ENCODE data around the gene PTK6.
"Not testable (repeated sequence)": the region's sequence is repeated elsewhere in the genome, so short reads cannot be mapped to it uniquely, and the experiment has no call there.

PTK6 gene

GRCh38 chr20:63491078-63491477 is 46.1 kb downstream of the PTK6 start:
- no peak for DNase-seq

GRCh38 chr20:63490416-63490815 is 46.8 kb downstream of the PTK6 start:
- DNase-seq, result no peak

GRCh38 chr20:63488315-63489251 is 48.6 kb downstream of the PTK6 start:
- no peak for DNase-seq

- no peak for DNase-seq
Observed at GRCh38 chr20:63487781-63488241, 49.4 kb downstream of the PTK6 start.

- no peak for DNase-seq
Observed at GRCh38 chr20:63487116-63487764, 49.9 kb downstream of the PTK6 start.

GRCh38 chr20:63486300-63486855 is 50.8 kb downstream of the PTK6 start:
- DNase-seq, result no peak

GRCh38 chr20:63484651-63485403 is 52.3 kb downstream of the PTK6 start:
- DNase-seq, result no peak

- no peak for DNase-seq
Observed at GRCh38 chr20:63484236-63484635, 52.9 kb downstream of the PTK6 start.

- no peak for DNase-seq
Observed at GRCh38 chr20:63483834-63484233, 53.3 kb downstream of the PTK6 start.

- DNase-seq, result no peak
Observed at GRCh38 chr20:63482021-63482587, 55.1 kb downstream of the PTK6 start.

- DNase-seq, result no peak
Observed at GRCh38 chr20:63481503-63481902, 55.7 kb downstream of the PTK6 start.

GRCh38 chr20:63479695-63480419 is 57.3 kb downstream of the PTK6 start:
- not testable (repeated sequence) for DNase-seq

- DNase-seq, result no peak
Observed at GRCh38 chr20:63478346-63479302, 58.6 kb downstream of the PTK6 start.

Data from NCI-H526 treated with DMSO at 0.1 percent for 48 hours (cell line).